ENCODE measurements around the gene MAN1A1. TPM values are rescaled to one million over a fixed set of nuclear protein-coding genes. Genes with fewer than 3 reads are reported as not detected.
A peak's percentile ranks its signal among the peaks of the same experiment; 100 is the strongest.

The MAN1A1 gene
- total and polyA plus RNA-seq, 2 of the 8 experiments (the other 6 are each of a cell fraction or from before 2014, with no cell fraction given) = 1.8 to 5.4 TPM

- H3K27me3 ChIP-seq (replicated peaks in 1 of 4; ENCODE audit: control insufficient read depth in 3 of 4, extremely low read depth in 1 of 4, insufficient read depth in 3 of 4, low read length in 3 of 4) = peaks cover 0 to 18% (median 14%) of the 10 kb centered on the region in 4 experiments; a peak in 6 of 7 replicates
Observed at GRCh38 chr6:119348748-119349360, 707 bp downstream of the MAN1A1 start.

More at GRCh38 chr6:119348748-119349360, 707 bp downstream of the MAN1A1 start:
- TF ChIP-seq RNF2 (IDR thresholded peaks at IDR 0.05; ENCODE audit: borderline replicate concordance, low read depth, low read length, missing control alignments, poor library complexity, severe bottlenecking) = no peak
- no peak for TF ChIP-seq MAFK (IDR thresholded peaks at IDR 0.05; ENCODE audit: low read depth, low read length)
- TF ChIP-seq ASH2L (IDR thresholded peaks at IDR 0.05; ENCODE audit: low read length) = peak; percentile 11
- peak; percentile 74 for TF ChIP-seq KDM4A (IDR thresholded peaks at IDR 0.05; ENCODE audit: low read depth, low read length, severe bottlenecking)
- TF ChIP-seq NRF1 (IDR thresholded peaks at IDR 0.05; ENCODE audit: low read depth, low read length) = no peak
- TF ChIP-seq CHD2 (IDR thresholded peaks at IDR 0.05; ENCODE audit: low read length) = no peak
- TF ChIP-seq ATF2 (IDR thresholded peaks at IDR 0.05; ENCODE audit: low read length) = no peak
- no peak for TF ChIP-seq CEBPB (IDR thresholded peaks at IDR 0.05; ENCODE audit: low read depth, low read length)
- Histone ChIP-seq H3K79me2 (ENCODE audit: control insufficient read depth in 1 of 2, insufficient read depth in 2 of 2, low read length in 2 of 2) (no peaks in the 10 kb centered on the region), H3K36me3 (ENCODE audit: control insufficient read depth in 2 of 4, insufficient read depth in 4 of 4, low read length in 3 of 4) (no peaks in the 10 kb centered on the region), H3K23ac (ENCODE audit: insufficient read length) (no peak overlapping the region), H3K4me1 (replicated peaks in 1 of 4; ENCODE audit: control insufficient read depth in 3 of 4, insufficient read depth in 4 of 4, low read length in 3 of 4) (peaks cover 2 to 10% (median 5%) of the 10 kb centered on the region in 4 experiments; a peak in 4 of 7 replicates), H3K18ac (ENCODE audit: extremely low read depth, low read length) (no peak overlapping the region; the same call in 1 of the 2 replicates), H2BK20ac (ENCODE audit: low read length) (no peak overlapping the region), H2BK120ac (replicated peaks; ENCODE audit: low read depth, low read length) (no peak overlapping the region), H3K56ac (replicated peaks; ENCODE audit: insufficient read length, low read depth, low read length) (no peak overlapping the region), H2BK12ac (ENCODE audit: low read depth, low read length) (no peak overlapping the region), H2AK5ac (ENCODE audit: low read depth, low read length) (no peak overlapping the region), H3K9me3 (ENCODE audit: insufficient read depth in 2 of 2, low read depth in 1 of 2, low read length in 1 of 2) (no peaks in the 10 kb centered on the region), H4K91ac (replicated peaks; ENCODE audit: insufficient read length, low read length) (no peak overlapping the region), H3K9ac (replicated peaks in 1 of 4; ENCODE audit: extremely low read depth in 1 of 4, low read depth in 3 of 4, low read length in 3 of 4) (peak overlapping the region; percentile 12 to 55 (median 26); a peak in 4 of 7 replicates), H3K79me1 (ENCODE audit: low read depth, low read length) (no peaks in the 10 kb centered on the region), H3K4me2 (ENCODE audit: insufficient read depth in 1 of 2, low read depth in 2 of 2, low read length in 2 of 2) (peak overlapping the region; percentile 83 to 88), H2BK5ac (ENCODE audit: low read depth, low read length) (no peak overlapping the region), H3K4me3 (ENCODE audit: extremely low read depth in 1 of 4, insufficient read depth in 2 of 4, low read depth in 3 of 4, low read length in 4 of 4) (peak overlapping the region; percentile 59 to 94 (median 74)), H4K8ac (ENCODE audit: extremely low read depth, insufficient read depth, low read length) (no peak overlapping the region), H3K14ac (ENCODE audit: insufficient read length) (no peak overlapping the region), H2AFZ (ENCODE audit: low read length) (0 out of 2 replicates have a peak overlapping the region, but pooled peaks have one; percentile 18), H2BK15ac (ENCODE audit: low read length) (no peak overlapping the region), H4K5ac (ENCODE audit: insufficient read length, low read depth, low read length) (no peak overlapping the region), H3K4ac (replicated peaks; ENCODE audit: insufficient read length, low read depth, low read length) (no peak overlapping the region), H4K20me1 (replicated peaks in 1 of 2; ENCODE audit: control insufficient read depth in 1 of 2, insufficient read depth in 2 of 2, low read length in 2 of 2) (no peaks in the 10 kb centered on the region), H3K27ac (ENCODE audit: low read depth, low read length) (no peak overlapping the region), H3K23me2 (ENCODE audit: low read depth, low read length) (peaks cover 15% of the 10 kb centered on the region; the same call in 1 of the 2 replicates)
- peak in 1 of 2 experiments; percentile 78 for DNase-seq (ENCODE audit: low read depth in 1 of 2, low spot score in 2 of 2)
- WGBS, 2 experiments (ENCODE audit: extremely low coverage in 1 of 2, insufficient coverage in 1 of 2, insufficient read length in 1 of 2, insufficient replicate concordance in 2 of 2, low coverage in 1 of 2, low lambda C conversion rate in 2 of 2, missing lambda C conversion rate in 1 of 2) = 1% methylated on average over 49 of the region's 75 CpGs; no CpG with 5 or more reads in 1 of the 2 experiments
- ChIA-PET POLR2A (ENCODE audit: partially characterized antibody) (no interaction called here), CTCF (ENCODE audit: partially characterized antibody) (interaction anchor here (3.2 to 3.6 kb wide), 2 partner anchors 15 to 200 kb away, joined by 10 to 23 read pairs; no protein-coding TSS in a partner anchor)
- no peak for FAIRE-seq
